Stimulated activated CD4-positive, alpha-beta T cell treated with anti-CD3 and anti-CD28 coated beads, Interleukin-1b, Interleukin-23, amount 100 ng/mL, for 24 hours (primary cell): ENCODE data around the gene GNAQ.

Experiments used
- DNase-seq, 4 experiments: peaks; one replicate each; pipeline ENCODE4 v3.0.0-alpha.2; 2020; ENCODE audit warnings: low read depth in 4 of 4, low spot score in 1 of 4

GNAQ gene

GRCh38 chr9:77945798-77946197 is 85.8 kb downstream of the GNAQ start:
- DNase-seq: no peak

GRCh38 chr9:77944556-77945243 is 86.9 kb downstream of the GNAQ start:
- DNase-seq: no peak

- no peak for DNase-seq
These were observed 88.6 kb downstream of the GNAQ start for GRCh38 chr9:77943057-77943456.

GRCh38 chr9:77939149-77939668 is 92.4 kb downstream of the GNAQ start:
- no peak for DNase-seq

- DNase-seq: no peak
These were observed 93.4 kb downstream of the GNAQ start for GRCh38 chr9:77938163-77938562.

- no peak for DNase-seq
These were observed 95.6 kb downstream of the GNAQ start for GRCh38 chr9:77935974-77936373.

- no peak for DNase-seq
These were observed 96.4 kb downstream of the GNAQ start for GRCh38 chr9:77935211-77935610.

GRCh38 chr9:77933976-77934375 is 97.6 kb downstream of the GNAQ start:
- DNase-seq: no peak

- no peak for DNase-seq
These were observed 98.6 kb downstream of the GNAQ start for GRCh38 chr9:77933019-77933418.

- no peak for DNase-seq
These were observed 101.7 kb downstream of the GNAQ start for GRCh38 chr9:77929942-77930341.

- DNase-seq: no peak
These were observed 104.3 kb downstream of the GNAQ start for GRCh38 chr9:77927265-77927664.

GRCh38 chr9:77926371-77926878 is 105.2 kb downstream of the GNAQ start:
- no peak for DNase-seq

- no peak for DNase-seq
These were observed 109.0 kb downstream of the GNAQ start for GRCh38 chr9:77922591-77922990.

- no peak for DNase-seq
These were observed 113.8 kb downstream of the GNAQ start for GRCh38 chr9:77917800-77918199.

GRCh38 chr9:77916820-77917219 is 114.8 kb downstream of the GNAQ start:
- no peak for DNase-seq

- DNase-seq: no peak
These were observed 115.2 kb downstream of the GNAQ start for GRCh38 chr9:77916410-77916819.

- no peak for DNase-seq
These were observed 115.9 kb downstream of the GNAQ start for GRCh38 chr9:77915744-77916143.

- no peak for DNase-seq
These were observed 118.5 kb downstream of the GNAQ start for GRCh38 chr9:77912895-77913693.

GRCh38 chr9:77911928-77912327 is 119.7 kb downstream of the GNAQ start:
- no peak for DNase-seq

GRCh38 chr9:77910194-77910621 is 121.4 kb downstream of the GNAQ start:
- DNase-seq: no peak

GRCh38 chr9:77909306-77909705 is 122.3 kb downstream of the GNAQ start:
- DNase-seq: no peak

GRCh38 chr9:77908293-77908692 is 123.3 kb downstream of the GNAQ start:
- DNase-seq: no peak
